GM13976 (cell line): ENCODE measurements around the gene YIPF7.
A peak's percentile ranks its signal among the peaks of the same experiment; 100 is the strongest.

Experiments
- DNase-seq: peaks from one replicate; pipeline ENCODE4 v3.0.0; 2012; ENCODE audit warnings: low spot score
- CTCF ChIP-seq: IDR thresholded peaks from 2 replicates; pipeline ENCODE4 v1.5.1; 2012; ENCODE audit warnings: borderline replicate concordance, mild to moderate bottlenecking; ENCODE audit not compliant: insufficient read depth; ENCODE audit errors: extremely low read depth, missing control alignments, control extremely low read depth
- in situ Hi-C: fragments of 300-500 bp; cut with MboI; formaldehyde crosslinking; loops from one replicate; pipeline ENCODE4 v1.12.0; 2022; ENCODE audit warnings: low sequenced_read_pairs, mixed read lengths, inconsistent platforms; ENCODE audit not compliant: unreplicated experiment

The YIPF7 gene

DNA sequence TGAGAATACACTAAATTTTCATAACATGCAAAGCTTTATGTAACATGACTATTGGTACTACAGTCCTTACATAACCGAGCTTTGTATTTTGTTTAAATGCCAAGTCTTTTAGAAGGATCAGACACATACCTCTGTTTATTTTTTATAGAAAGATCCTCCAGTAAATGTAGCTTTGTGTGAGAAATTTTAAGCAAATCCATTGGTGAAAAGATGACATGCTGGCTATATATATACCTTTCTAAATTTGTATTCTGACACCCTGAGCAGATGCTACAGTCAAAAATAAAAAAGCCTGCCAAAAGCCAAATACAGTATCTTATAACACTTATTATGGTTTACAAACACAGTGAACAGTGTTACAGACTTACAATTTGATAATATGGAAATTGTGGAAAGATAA lies at the start of gene YIPF7:
Gene YIPF7, minus strand, starts transcription at position 201 of the 400 bp plus-strand sequence. CDS start 1,525 bp downstream, outside the sequence.
- TF ChIP-seq CTCF: no peak

DNA sequence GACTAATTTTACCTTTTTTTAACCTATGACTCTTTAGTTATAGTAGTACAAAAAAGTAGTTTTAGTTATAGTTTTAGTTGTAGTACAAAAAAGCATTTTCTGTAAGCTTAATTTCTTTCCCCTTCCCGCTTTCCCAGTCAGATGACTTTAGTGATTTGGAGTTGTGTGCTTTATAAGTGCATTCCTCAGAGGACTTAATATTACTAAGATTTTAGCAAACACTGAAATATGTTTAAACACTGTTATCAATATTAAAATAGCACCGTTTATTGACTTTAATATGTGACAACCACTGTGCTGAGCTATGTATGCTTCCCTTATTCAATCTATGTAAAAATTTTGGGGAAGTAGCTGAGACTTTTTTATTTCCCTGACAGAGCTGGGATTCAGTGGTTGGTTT lies 49.6 kb upstream of the YIPF7 start:
- no peak for DNase-seq
- in situ Hi-C loops: no loop called here
- no peak for TF ChIP-seq CTCF

More for the DNA sequence above, at the start of gene YIPF7:
- in situ Hi-C loops: no loop called here
- DNase-seq: no peak

DNA sequence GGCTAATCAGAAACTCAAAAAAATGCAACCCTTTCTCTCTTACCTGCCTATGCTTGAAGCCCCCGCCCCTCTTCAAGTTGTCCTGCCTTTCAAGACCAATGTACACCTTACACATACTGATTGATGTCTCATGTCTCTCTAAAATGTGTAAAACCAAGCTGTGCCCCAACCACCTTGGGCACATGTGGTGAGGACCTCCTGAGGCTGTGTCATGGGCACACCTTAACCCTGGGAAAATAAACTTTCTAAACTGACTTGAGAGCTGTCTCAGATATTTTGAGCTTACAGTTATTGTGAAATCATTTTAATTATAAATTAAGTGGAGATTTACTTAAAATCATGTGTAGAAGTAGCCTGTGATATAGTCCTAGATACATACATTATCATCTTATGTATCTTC lies 49.0 kb upstream of the YIPF7 start:
- TF ChIP-seq CTCF: no peak
- DNase-seq: no peak
- in situ Hi-C loops: no loop called here

- TF ChIP-seq CTCF: no peak
- in situ Hi-C loops: no loop called here
- no peak for DNase-seq
Measured at GRCh38 chr4:44684648-44685047, 33.2 kb upstream of the YIPF7 start.

- in situ Hi-C loops: no loop called here
- no peak for DNase-seq
- no peak for TF ChIP-seq CTCF
Measured at GRCh38 chr4:44679060-44679459, 27.6 kb upstream of the YIPF7 start.

GRCh38 chr4:44678094-44679041 lies 26.9 kb upstream of the YIPF7 start, which contains the start of gene GUF1:
GUF1 (plus strand) TSS chr4:44678420; CDS start chr4:44678623, 203 bp downstream.
- DNase-seq: peak; percentile 88
- no peak for TF ChIP-seq CTCF
- in situ Hi-C loops: no loop called here
